Testis (tissue), 2 donors: Measurements from ENCODE around the gene SMIM38.

Experiments
- POLR2A ChIP-seq: fragments of 450-650 bp; IDR thresholded peaks from one replicate; pipeline ENCODE4 v1.6.1; 2017; ENCODE audit warnings: antibody characterized with exemption, mild to moderate bottlenecking, moderate library complexity
- TF ChIP-seq, protein P1 (sequence below), 3 experiments: fragments of 450-650 bp in 2 of 3; fragments of 200-600 bp in 1 of 3; sonication (generic) in 1 of 3; IDR thresholded peaks; one replicate each; pipeline ENCODE4 v1.5.1; 2016 to 2019; ENCODE audit warnings: antibody characterized with exemption in 3 of 3, mild to moderate bottlenecking in 2 of 3, moderate library complexity in 1 of 3

DNA sequence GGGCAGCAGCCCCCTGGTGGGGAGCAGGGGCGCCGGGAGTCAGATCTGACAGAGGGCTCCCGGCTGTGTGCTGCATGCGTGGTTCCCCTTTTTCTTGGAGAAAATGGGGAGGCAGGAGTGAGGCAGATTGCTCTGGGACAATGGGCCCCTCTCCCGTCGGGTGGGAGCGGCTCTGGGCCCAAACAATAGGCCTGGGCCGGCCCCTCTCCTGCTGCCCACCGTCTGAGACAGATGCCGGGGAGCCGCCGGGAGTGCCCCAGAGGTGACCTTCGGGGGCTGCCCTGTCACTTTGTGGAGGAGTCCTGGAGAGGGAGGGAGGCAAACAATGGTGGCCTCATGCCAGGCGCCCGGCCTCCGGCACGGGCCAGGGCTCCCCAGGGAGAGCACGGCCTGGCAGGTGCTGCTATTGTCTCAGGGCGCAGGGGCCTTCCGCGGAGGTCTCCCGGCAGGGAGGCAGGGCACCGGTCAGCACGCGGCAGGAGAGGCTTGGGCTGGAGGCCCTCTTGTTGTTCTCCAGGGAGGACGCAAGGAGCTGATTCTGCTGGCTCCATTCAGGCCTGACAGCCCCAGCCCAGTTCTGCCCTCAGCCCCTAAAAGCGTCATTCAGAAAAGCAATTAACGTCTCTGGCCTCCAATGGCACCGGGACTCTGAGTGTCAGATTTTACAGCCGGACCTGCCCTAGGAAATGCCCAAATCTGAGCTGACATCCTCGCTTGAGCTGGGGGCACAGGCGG is 44.8 kb downstream of the SMIM38 start:
- TF ChIP-seq, protein P1, sequence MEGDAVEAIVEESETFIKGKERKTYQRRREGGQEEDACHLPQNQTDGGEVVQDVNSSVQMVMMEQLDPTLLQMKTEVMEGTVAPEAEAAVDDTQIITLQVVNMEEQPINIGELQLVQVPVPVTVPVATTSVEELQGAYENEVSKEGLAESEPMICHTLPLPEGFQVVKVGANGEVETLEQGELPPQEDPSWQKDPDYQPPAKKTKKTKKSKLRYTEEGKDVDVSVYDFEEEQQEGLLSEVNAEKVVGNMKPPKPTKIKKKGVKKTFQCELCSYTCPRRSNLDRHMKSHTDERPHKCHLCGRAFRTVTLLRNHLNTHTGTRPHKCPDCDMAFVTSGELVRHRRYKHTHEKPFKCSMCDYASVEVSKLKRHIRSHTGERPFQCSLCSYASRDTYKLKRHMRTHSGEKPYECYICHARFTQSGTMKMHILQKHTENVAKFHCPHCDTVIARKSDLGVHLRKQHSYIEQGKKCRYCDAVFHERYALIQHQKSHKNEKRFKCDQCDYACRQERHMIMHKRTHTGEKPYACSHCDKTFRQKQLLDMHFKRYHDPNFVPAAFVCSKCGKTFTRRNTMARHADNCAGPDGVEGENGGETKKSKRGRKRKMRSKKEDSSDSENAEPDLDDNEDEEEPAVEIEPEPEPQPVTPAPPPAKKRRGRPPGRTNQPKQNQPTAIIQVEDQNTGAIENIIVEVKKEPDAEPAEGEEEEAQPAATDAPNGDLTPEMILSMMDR (IDR thresholded peaks at IDR 0.05) = no peak
- TF ChIP-seq POLR2A = no peak
